Glomerular visceral epithelial cell (primary cell): ENCODE measurements around the gene SIGLECL1.
"Not testable (repeated sequence)": the region's sequence is repeated elsewhere in the genome, so short reads cannot be mapped to it uniquely, and the experiment has no call there.

ENCODE experiments used
- DNase-seq: peaks from one replicate; pipeline ENCODE4 v3.0.0-alpha.2; 2016; ENCODE audit errors: extremely low spot score

SIGLECL1 gene

GRCh38 chr19:51250786-51251467 is at the start of gene SIGLECL1:
Gene SIGLECL1 (plus strand): TSS chr19:51251080. CDS start chr19:51264073, 12,993 bp downstream.
- DNase-seq = no peak

GRCh38 chr19:51201712-51202111 is 49.2 kb upstream of the SIGLECL1 start:
- no peak for DNase-seq

GRCh38 chr19:51203916-51204315 is 47.0 kb upstream of the SIGLECL1 start:
- DNase-seq = no peak

- DNase-seq = no peak
Observed at GRCh38 chr19:51204321-51204720, 46.6 kb upstream of the SIGLECL1 start.

GRCh38 chr19:51207747-51208146 is 43.1 kb upstream of the SIGLECL1 start:
- no peak for DNase-seq

GRCh38 chr19:51210191-51210784 is 40.6 kb upstream of the SIGLECL1 start:
- DNase-seq = no peak

- not testable (repeated sequence) for DNase-seq
Observed at GRCh38 chr19:51210874-51211361, 40.0 kb upstream of the SIGLECL1 start.

- no peak for DNase-seq
Observed at GRCh38 chr19:51211833-51212232, 39.0 kb upstream of the SIGLECL1 start.

- DNase-seq = no peak
Observed at GRCh38 chr19:51219307-51219706, 31.6 kb upstream of the SIGLECL1 start.

- no peak for DNase-seq
Observed at GRCh38 chr19:51219971-51220370, 30.9 kb upstream of the SIGLECL1 start.

GRCh38 chr19:51220996-51221395 is 29.9 kb upstream of the SIGLECL1 start:
- no peak for DNase-seq

- DNase-seq = no peak
Observed at GRCh38 chr19:51224163-51224641, 26.7 kb upstream of the SIGLECL1 start.

GRCh38 chr19:51224898-51225393 is 25.9 kb upstream of the SIGLECL1 start, which contains the start of gene CD33:
Gene CD33 (plus strand): TSS chr19:51225080. CDS start chr19:51225119, 39 bp downstream.
- DNase-seq = not testable (repeated sequence)

GRCh38 chr19:51226067-51226466 is 24.8 kb upstream of the SIGLECL1 start:
- DNase-seq = no peak

GRCh38 chr19:51227326-51227725 is 23.6 kb upstream of the SIGLECL1 start:
- DNase-seq = no peak

GRCh38 chr19:51227966-51228365 is 22.9 kb upstream of the SIGLECL1 start:
- no peak for DNase-seq

GRCh38 chr19:51240866-51241265 is 10.0 kb upstream of the SIGLECL1 start:
- no peak for DNase-seq

- DNase-seq = no peak
Observed at GRCh38 chr19:51242881-51243630, 7.8 kb upstream of the SIGLECL1 start.

GRCh38 chr19:51246164-51246552 is 4.7 kb upstream of the SIGLECL1 start:
- DNase-seq = peak; percentile 95

- DNase-seq = no peak
Observed at GRCh38 chr19:51247972-51248590, 2.8 kb upstream of the SIGLECL1 start.

- DNase-seq = no peak
Observed at GRCh38 chr19:51251468-51251820, 564 bp downstream of the SIGLECL1 start.
